ENCODE measurements around the gene SLC9C1. TPM values are rescaled to one million over a fixed set of nuclear protein-coding genes. Genes with fewer than 3 reads are reported as not detected.

The SLC9C1 gene
- total RNA-seq, 2 donors from 2014 or later, result 0.35 to 1.3 TPM

GRCh38 chr3:112315791-112316190 lies 21.8 kb upstream of the SLC9C1 start:
- Histone ChIP-seq H3K9me3 (no peaks in the 10 kb centered on the region), H3K4me1 (no peaks in the 10 kb centered on the region), H3K36me3 (no peaks in the 10 kb centered on the region), H3K4me3 (no peak overlapping the region), H3K27me3 (no peaks in the 10 kb centered on the region), H3K27ac (no peak overlapping the region)
- TF ChIP-seq, protein P1, sequence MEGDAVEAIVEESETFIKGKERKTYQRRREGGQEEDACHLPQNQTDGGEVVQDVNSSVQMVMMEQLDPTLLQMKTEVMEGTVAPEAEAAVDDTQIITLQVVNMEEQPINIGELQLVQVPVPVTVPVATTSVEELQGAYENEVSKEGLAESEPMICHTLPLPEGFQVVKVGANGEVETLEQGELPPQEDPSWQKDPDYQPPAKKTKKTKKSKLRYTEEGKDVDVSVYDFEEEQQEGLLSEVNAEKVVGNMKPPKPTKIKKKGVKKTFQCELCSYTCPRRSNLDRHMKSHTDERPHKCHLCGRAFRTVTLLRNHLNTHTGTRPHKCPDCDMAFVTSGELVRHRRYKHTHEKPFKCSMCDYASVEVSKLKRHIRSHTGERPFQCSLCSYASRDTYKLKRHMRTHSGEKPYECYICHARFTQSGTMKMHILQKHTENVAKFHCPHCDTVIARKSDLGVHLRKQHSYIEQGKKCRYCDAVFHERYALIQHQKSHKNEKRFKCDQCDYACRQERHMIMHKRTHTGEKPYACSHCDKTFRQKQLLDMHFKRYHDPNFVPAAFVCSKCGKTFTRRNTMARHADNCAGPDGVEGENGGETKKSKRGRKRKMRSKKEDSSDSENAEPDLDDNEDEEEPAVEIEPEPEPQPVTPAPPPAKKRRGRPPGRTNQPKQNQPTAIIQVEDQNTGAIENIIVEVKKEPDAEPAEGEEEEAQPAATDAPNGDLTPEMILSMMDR (IDR thresholded peaks at IDR 0.05), result no peak
- no peak for DNase-seq (ENCODE audit: low spot score)

DNA sequence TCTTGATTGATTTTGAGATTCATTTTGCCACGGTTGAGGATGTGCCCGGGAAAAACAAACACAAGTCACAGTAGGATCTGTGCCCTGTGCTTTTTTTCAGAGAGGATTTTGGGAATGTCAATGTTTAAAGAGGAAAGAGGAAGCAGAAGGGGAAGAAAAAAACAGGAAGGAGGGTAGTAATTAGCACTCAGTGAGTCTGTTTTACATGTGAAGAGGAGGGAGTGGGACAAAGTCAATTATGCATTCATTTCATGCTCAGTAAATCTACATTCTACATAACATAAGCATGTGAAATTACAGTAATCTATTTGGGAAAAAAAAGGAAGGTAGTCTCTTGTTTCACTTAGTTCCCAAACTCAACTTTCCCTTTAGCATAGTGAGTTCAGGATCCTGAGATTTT lies 20.6 kb upstream of the SLC9C1 start:
- H3K27ac ChIP-seq, result no peak overlapping the region
- no peaks in the 10 kb centered on the region for H3K4me1 ChIP-seq
- no peaks in the 10 kb centered on the region for H3K27me3 ChIP-seq
- H3K36me3 ChIP-seq, result no peaks in the 10 kb centered on the region
- no peak overlapping the region for H3K4me3 ChIP-seq
- TF ChIP-seq, protein P1 (IDR thresholded peaks at IDR 0.05), result no peak
- H3K9me3 ChIP-seq, result no peaks in the 10 kb centered on the region
- no peak for DNase-seq (ENCODE audit: low spot score)

- Histone ChIP-seq H3K4me3 (no peak overlapping the region), H3K36me3 (no peaks in the 10 kb centered on the region), H3K9me3 (no peaks in the 10 kb centered on the region), H3K4me1 (peaks cover 0 to 9% of the 10 kb centered on the region in 2 donors), H3K27ac (peak overlapping the region in 1 of 2 donors; percentile 19), H3K27me3 (no peaks in the 10 kb centered on the region)
- TF ChIP-seq, protein P1 (IDR thresholded peaks at IDR 0.05), result no peak
- peak; percentile 70 for DNase-seq (ENCODE audit: low spot score)
Measured at GRCh38 chr3:112308151-112308911, 14.3 kb upstream of the SLC9C1 start.

DNA sequence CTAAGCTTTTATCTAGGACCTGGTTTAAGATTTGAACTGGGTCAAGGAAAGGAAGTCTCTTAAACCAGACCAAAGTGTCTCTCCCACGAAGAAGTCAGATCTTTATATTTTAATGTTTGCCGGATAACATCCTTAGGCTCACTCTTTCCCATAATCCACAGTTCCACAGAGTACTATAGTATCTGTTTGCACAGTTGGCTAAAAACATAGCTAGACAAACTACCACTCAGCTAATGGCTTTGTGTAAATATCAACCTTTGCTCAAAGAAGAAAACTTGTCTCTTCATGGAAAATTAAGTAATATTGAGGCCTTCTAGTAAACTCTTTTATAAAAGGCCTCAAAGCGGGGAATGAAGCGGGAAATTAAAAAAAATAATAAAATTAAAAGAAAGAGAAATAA lies 13.5 kb upstream of the SLC9C1 start:
- no peaks in the 10 kb centered on the region for H3K36me3 ChIP-seq
- no peaks in the 10 kb centered on the region for H3K27me3 ChIP-seq
- H3K4me3 ChIP-seq, result no peak overlapping the region
- peak overlapping the region in 1 of 2 donors; percentile 19 for H3K27ac ChIP-seq
- TF ChIP-seq, protein P1 (IDR thresholded peaks at IDR 0.05), result no peak
- peaks cover 0 to 13% of the 10 kb centered on the region in 2 donors for H3K4me1 ChIP-seq
- no peak for DNase-seq (ENCODE audit: low spot score)
- no peaks in the 10 kb centered on the region for H3K9me3 ChIP-seq

GRCh38 chr3:112306825-112307224 lies 12.8 kb upstream of the SLC9C1 start:
- H3K4me1 ChIP-seq, result peaks cover 0 to 13% of the 10 kb centered on the region in 2 donors
- no peaks in the 10 kb centered on the region for H3K9me3 ChIP-seq
- no peak overlapping the region for H3K4me3 ChIP-seq
- DNase-seq (ENCODE audit: low spot score), result no peak
- no peaks in the 10 kb centered on the region for H3K36me3 ChIP-seq
- H3K27ac ChIP-seq, result no peak overlapping the region
- no peaks in the 10 kb centered on the region for H3K27me3 ChIP-seq
- TF ChIP-seq, protein P1 (IDR thresholded peaks at IDR 0.05), result no peak

GRCh38 chr3:112304611-112305010 lies 10.6 kb upstream of the SLC9C1 start:
- Histone ChIP-seq H3K4me3 (peak overlapping the region in 1 of 2 donors; percentile 51), H3K27ac (no peak overlapping the region), H3K27me3 (no peaks in the 10 kb centered on the region), H3K4me1 (peaks cover 0 to 13% of the 10 kb centered on the region in 2 donors), H3K36me3 (no peaks in the 10 kb centered on the region), H3K9me3 (no peaks in the 10 kb centered on the region)
- TF ChIP-seq, protein P1 (IDR thresholded peaks at IDR 0.05), result peak; percentile 28 to 42
- no peak for DNase-seq (ENCODE audit: low spot score)
